GM19023 (cell line): Measurements from ENCODE around the gene CCDC12.

Experiments
- ATAC-seq: cut with Tn5 transposase; IDR thresholded peaks from one replicate; pipeline ENCODE4 v1.9.1; 2021; ENCODE audit warnings: mild to moderate bottlenecking, moderate library complexity; ENCODE audit not compliant: unreplicated experiment

CCDC12 gene

DNA sequence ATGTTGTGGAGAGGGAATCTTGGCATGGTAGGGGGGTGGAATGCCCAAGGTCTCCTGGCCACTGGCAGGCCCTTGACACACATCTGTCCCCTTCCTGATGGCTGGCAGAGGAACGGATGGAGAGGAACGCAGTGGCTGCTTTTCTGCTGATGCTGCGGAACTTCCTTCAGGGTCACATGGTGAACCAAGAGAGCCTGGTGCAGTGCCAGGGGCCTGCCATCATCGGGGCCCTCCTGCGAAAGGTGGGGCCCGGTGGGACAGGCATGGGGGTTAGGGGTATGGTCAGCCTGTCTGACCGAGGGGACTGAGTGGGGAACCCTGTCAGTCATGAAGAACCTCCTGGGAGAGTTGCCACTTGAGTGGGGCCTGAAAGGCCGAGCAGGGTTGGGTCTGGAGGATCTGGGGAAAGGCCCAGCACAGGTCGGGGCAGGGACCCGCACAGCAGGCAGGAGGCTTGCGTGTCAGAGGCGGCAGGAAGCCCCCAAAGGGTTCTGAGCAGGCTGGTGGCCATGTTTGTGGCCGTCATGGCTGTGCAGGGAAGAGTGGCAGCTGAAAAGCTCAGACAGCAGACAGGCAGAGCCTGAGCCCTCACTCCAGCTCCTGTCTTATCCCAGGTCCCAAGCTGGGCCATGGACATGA, 21.0 kb upstream of the CCDC12 start:
- ATAC-seq = no peak

DNA sequence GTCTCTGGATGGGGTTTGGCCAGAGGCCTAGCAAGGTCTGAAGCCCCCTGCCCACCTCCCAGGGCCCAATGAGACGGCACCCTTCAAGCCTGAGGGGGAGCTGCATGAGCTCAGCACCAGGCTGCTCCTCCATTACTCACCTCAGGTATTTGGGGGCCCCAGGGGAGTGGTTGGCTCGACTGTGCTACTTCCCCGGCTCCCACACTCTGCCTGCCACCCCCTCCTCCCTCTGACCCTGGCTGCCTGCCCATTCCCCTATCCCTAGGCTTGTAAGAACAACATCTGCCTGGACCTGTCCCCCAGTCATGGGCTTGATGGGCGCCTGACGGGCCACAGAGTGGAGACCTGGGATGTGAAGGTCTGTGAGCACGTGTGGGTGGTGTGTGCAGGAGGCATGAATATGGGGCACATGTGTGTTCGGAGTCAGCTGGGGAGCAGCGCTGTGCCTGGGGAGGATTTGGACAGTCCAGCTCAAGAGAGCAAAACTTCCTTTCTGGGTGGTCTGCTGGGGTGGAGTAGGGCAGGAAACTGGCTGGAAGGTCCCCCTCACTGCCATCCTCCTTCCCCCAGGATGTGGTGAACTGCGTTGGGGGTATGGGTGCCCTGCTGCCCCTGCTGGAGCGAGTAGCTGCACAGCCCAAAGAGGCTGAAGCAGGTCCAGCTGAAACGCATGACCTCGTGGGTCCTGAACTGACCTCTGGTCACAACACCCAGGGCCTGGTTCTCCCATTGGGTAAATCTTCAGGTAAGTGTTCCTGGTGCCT, 20.3 kb upstream of the CCDC12 start:
- no peak for ATAC-seq

DNA sequence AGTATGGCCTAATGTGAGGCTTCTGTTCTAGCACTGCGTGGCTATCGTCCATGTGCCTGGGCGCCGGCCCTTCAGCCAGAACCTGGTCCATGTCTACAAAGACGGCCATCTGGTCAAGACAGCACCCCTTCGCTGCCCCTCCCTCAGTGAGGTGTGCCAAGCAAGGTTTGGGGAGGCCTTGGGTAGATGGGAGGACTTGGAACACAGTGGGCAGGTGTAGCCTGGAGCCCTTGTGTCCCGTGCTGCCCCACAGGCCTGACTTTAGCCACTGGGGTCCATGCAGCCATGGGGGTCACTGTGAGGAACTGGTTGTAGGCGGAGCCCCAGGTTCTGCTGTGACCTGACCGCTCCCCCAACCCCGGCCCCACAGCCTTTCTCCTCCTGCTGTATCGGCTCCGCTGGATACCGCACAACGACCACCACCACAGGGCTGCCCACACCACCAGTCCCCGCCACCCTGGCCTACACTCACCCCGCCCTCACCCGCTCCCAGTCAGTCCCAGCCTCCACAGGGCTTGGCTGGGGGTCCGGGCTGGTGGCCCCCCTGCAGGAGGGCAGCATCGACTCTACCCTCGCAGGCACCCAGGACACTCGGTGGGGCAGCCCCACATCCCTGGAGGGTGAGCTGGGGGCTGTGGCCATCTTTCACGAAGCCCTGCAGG, 19.5 kb upstream of the CCDC12 start:
- no peak for ATAC-seq

DNA sequence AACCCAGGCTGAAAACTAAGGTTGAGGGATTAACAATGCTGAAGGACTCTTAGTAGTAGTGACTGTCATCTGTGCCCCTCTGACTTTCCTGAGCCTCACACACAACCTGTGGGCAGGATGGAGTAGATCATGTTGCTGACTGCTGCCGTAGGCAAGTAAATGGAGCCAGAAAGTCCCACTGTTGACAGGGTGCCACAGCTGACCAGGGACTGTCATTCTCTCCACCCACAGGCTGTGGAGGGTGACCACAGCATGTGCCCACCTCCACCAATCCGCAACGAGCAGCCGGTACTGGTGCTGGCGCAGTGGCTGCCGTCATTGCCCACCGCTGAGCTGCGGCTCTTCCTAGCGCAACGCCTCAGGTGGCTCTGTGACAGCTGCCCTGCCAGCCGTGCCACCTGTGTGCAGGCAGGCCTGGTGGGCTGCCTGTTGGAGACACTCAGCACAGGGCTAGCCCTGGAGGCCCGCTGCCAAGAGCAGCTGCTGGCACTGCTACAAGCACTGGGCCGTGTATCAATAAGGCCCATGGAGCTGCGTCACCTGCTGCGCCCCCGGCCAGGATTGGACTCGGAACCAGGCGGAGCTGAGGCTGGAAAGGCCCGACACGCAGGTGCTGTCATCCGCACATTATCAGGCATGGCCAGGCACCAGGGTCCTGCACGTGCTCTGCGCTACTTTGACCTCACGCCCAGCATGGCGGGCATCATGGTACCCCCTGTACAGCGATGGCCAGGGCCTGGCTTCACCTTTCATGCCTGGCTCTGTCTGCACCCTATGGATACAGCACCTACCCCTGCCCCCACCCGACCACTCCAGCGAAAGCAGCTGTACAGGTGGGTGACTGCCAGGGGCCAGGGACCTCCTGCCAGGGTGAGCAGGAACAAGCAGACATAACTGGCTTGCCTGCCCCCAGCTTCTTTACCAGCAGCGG, 18.5 kb upstream of the CCDC12 start:
- no peak for ATAC-seq

DNA sequence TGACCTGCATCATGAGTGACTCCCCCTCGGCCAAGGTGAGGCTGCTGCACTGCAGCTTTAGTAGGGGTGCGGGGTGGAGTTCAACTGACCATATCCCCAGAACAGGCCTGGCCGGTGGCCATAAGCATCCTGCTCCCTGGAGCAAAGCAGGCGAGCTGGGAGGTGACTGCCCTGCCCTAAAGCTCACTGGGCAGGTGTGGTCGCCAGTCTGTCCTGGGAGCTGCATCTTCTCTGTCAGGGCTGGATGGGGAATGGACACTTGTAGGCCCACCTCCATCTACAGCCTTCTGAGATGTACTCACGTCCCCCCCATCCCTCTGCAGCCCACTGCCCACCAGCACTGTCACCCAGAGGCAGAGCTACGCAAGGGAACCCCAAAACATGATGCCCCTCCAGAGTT, 17.4 kb upstream of the CCDC12 start:
- no peak for ATAC-seq

DNA sequence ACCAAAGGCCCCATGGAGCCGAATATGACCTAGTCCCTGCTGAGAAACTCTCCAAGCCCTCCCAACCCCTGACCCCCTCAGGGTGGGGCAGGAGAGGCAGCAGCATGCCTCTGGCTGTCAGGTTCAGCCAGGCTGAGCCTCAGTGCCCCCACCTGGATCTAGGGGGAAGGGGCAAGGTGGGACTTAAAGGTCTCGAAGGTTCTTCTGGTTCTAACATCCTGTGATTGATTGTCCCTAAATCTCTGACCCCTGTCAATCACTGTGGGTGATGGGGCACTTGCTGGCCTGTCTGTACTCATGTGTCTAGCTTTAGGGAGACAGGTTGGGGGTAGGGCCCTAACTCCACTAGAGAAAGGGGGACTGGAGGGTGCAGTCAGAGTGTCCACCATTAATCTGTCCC, 16.7 kb upstream of the CCDC12 start:
- no peak for ATAC-seq

DNA sequence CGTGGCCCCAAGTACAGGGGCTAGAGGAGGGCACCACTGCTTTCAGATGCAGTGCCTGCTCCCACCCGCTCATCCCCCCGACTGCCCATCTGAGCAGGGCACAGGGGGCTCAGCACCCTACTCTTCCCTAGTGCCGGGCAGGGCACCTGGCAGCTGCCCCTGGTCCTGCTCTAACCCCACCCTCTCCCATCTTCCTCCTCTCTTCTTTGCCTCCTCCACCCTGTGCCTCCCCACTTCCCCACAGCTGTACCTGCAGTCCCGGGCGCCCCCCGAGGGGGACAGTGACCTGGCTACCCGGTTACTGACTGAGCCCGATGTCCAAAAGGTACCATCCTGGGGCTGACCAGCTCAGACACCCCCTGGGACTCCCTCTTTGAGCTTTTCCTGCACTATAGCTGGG, 15.7 kb upstream of the CCDC12 start:
- ATAC-seq = no peak

DNA sequence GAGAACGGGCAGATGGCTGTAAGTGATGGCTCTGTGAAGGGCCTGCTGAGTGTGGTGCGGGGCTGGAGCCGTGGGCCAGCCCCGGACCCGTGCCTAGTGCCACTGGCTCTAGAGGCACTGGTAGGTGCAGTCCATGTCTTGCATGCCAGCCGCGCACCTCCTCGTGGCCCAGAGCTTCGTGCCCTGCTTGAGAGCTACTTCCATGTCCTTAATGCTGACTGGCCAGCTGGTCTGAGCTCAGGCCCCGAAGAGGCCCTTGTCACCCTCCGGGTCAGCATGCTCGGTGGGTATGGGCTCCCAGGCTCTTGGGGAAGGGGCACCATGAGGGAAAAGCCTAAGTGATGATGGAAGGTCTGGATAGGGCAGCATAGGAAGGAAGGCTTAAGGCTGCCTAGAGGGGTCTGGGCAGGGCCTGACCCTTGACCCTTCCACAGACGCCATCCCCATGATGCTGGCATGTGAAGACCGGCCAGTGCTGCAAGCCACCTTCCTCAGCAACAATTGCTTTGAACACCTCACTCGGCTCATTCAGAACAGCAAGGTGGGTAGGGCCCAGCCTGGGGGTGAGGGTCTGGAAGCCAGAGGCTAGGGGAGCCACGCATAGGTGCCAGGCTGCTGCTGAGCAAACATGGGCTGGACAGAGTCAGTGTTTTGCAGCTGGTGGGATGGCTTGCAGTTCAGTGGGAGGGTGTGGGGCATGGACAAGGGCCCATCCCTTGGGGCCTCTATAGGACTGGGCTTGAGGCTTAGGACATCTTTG, 15.0 kb upstream of the CCDC12 start:
- no peak for ATAC-seq

DNA sequence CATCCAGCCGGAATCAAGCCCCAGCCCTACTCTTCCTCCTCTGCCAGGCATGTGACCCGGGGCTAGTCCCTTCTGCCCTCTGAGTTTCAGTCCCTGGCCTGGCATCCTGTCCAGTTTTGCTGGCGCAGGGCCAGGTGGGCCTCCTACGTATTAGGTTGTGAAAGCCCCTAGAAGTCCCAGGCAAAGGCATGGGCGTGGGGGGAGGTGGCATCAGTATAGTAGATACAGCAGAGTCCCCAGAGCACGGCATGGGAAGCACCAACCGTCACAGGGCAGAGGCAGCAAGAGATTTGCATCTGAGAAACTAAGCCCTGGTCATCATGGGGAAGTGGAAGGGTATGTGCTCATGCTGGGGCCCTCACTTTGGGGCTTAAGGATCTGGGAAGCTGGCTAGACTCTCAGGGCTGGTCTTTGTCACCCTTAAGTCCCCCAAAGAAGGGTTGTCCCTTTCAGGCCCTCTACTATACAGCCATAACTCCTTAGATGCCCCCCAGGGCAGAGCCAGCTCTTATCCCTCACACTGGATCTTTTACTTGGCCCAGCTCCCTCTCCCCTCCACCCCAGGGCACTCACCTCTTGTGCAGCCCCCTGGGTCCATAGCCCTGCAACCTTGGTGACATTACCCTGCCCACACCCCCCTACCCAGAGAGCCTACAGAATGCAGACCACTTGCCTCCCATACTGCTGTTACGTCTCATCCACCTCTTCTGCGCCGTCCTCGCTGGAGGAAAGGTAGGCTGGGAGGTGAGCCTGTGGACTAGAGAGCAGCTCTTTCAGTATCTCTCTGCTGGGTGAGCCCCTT, 14.2 kb upstream of the CCDC12 start:
- ATAC-seq = peak; percentile 36

DNA sequence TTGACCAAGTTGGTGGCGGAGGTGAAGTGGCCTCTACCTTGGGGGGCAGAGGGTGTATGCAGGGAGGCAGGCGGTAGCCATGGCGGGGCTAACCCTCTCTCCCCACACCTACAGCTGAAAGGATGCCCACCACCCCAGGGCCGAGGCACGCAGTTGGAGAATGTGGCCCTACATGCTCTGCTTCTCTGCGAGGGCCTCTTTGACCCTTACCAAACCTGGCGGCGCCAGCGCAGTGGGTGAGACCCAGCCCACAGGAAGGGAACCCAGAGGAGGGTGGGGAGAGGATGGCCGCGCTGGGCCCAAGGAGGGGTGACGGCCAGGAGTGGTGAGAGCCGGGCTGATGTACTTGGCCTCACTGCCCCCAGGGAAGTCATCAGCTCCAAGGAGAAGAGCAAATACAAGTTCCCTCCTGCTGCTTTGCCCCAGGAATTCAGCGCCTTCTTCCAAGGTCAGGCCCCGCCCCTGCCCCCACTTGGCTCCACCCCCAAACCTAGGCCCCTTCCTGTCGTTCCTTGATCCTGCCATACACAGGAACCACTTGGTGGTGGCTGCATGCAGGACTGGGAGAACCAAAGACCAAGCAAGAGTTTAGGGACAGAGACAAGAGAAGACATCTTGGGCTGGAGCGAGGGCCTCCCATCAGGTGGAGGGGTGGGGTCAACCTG, 12.7 kb upstream of the CCDC12 start:
- ATAC-seq = no peak

DNA sequence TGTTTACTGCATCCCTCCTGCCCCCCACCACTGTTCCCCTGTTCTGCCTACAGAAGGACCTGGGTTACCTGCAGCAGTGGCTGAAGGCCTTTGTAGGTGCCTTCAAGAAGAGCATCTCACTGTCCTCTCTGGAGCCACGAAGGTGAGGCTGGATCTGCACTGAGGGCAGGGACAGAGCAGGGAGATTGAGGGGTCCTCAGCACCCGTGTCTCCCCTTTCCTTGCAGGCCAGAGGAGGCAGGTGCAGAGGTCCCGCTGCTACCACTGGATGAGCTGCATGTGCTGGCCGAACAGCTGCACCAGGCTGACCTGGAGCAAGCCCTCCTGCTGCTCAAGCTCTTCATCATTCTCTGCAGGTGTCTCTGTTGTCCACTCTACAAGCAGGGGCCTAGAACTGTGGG, 12.1 kb upstream of the CCDC12 start:
- ATAC-seq = no peak

DNA sequence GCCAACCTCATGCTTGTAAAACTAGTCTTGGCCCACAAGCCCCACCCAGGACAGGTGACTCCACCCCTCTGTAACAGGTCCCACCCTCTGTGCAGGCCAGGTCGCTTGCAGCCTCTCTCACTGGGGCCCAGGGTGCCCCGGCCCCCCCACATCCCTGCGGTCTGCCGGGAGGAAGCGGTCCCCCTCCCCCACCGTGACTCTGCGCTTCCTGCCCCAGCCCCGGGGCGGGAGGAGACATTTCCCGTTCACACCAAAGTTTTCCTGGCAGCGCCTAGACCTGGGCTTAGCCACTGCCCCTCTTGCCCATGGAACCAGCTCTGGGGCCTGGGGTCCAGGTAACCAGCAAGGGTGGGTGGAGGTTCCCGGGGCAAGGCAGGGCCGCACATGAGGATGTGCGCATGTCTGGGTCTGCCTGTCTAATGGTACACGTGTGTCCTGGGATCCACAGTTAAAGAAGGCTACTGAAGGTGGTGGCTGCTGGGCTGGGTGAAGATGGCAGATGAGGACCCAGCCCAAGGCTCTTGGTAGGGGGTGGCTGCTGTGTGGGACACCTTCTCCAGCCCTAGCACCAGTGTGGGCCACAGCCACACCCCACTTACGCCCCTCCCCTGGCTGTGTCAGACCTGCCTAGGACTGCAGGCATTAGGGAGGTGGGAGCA, 11.3 kb upstream of the CCDC12 start:
- ATAC-seq = peak; percentile 74

DNA sequence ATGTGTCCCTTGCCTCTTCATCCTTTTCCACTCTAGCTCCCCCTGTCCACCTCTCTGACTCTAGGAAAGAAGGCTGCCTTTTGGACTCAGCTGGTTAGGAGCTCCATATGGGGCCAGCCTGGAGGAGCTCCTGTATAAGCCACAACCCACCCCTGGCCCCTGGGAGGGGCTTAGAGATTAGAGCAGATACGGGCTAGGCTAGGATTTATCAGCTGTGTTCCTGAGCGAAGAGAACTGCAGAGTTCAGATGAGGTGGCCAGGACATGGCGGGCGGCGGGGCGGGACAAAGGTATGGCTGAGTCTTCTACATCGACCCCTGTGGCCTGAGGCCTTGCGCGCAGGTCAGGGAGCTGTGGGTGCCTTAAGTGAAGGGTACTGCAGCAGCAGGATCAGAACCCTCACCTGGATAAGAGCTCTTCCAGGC, 10.8 kb upstream of the CCDC12 start:
- no peak for ATAC-seq

DNA sequence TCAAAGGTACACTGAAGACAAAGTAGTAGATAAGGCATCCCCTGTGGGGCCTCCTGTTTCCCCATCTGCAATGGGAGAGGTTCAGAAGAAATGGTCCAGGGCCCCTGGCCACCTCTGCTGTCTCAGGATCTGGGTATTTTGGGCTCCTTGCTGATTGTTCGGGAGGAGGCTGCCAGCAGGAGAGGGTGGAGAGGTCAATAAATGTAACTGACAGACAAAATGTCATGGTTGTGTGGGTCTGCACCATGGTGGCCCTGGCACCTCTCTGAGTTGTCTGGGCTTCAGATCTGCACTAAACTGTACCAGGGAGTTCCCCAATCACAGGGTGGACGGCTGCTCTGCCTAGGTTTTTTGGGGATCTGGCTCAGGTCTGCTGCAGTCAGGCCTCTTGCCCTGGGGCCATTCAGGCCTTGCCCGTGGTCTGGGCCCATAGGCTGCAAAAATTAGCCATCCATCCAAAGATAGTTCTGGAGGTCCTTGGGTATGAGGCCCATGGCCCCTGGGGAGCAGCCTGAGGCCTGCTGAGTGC, 10.3 kb upstream of the CCDC12 start:
- ATAC-seq = no peak

DNA sequence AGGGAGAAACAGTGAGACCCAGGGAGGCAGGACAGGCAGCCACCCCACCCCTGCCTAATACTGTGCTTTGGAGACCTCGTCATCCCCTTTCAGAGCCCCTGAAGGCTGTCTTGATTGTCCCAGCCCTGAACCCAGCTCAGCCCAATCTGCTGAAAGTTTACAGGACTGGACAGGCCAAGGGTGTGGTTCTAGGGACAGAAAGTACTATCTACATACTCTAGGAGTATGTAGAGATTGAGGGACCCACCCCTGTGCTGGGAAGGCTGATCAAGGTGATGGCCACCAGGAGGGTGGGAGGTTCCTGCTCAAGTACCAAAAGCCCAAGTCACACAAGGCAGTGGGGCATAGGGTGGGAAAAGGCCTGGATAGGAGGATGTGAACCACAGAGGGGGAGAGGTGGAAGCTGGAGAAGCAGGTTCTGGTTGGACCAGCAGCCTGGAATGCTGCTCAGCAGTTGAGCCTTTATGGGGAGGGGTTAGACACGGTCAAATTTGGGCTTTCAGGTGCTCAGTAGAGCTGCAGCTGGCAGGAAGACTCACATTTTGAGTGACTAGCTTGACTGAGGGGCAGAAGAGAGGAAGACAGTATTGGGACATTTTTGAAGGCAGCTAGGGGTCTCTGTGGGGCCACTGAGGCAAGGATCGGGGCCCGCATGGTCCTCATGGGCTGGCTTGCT, 9.6 kb upstream of the CCDC12 start:
- no peak for ATAC-seq

DNA sequence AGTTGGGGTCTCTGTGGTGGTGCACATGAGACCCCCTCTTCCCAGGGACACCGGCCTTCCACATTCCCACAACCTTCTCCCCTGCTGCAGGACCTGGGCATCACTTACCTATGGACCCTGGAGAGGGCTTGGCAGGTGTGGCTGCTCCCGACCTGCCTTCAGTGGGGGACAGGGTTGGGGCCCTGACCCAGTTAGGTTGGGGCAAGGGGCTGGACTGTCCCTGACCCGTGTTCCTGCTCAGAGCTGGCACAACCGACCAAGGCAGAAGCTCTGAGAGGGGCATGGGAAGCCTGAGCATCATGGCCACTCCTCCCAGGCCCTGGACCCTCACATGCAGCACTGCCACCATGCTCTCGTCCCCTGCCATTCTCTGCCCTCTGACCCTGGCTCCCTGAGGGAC, 9.0 kb upstream of the CCDC12 start:
- no peak for ATAC-seq

DNA sequence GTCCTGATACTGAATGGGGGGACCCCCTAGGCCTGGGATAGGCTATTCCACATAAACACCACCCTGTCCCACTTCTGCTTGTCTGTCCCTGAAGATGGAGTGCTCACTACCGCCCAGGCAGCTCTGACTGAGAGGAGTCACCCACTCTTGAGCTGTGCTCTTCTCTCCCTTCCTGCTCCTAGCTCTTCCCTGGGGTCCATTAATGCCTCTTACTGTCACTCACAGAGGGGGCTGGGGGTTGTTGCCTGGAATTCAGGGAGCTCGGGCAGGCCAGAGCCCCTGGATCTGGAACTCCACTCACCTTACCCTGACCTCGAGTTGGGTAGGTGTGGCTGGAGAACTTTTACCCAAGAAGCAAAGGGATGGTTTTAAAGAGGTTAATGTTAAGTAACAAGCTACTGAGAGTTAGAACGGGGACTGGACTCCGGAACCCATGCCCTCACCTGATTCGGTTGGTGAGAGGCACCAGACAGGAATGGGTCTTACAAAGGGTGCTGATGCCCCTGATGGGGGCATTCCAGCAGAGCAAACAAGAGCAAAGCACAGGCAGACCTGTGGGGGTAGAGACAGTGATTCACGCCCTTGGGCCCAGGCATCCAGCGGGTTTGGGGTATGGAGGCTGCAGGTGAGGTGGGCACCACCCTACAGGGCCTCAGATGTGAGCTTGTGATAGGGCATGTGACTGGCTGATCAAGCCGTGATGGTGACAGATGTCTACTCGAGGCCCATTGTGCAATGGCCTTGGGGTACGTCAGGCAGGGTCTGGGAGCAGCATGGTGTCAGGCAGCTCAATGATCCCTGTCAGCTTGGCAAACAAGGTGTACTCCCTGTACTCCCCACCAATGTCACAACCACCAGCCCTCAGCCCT, 8.3 kb upstream of the CCDC12 start:
- ATAC-seq = no peak
